ENCODE data around the gene PCNT. TPM values are rescaled to one million over a fixed set of nuclear protein-coding genes. Genes with fewer than 3 reads are reported as not detected.

Gene PCNT
- total RNA-seq, 4 donors from 2014 or later, result 20.6 to 43.0 (median 25.5) TPM

GRCh38 chr21:46459356-46460112 is 135.6 kb downstream of the PCNT start:
- no peak for TF ChIP-seq CTCF (IDR thresholded peaks at IDR 0.05; ENCODE audit: low read depth)

- TF ChIP-seq CTCF (IDR thresholded peaks at IDR 0.05; ENCODE audit: low read depth), result no peak
These were observed 138.0 kb downstream of the PCNT start for GRCh38 chr21:46461909-46462308.

- no peak for TF ChIP-seq CTCF (IDR thresholded peaks at IDR 0.05; ENCODE audit: low read depth)
These were observed 141.7 kb downstream of the PCNT start for GRCh38 chr21:46465651-46466050.

DNA sequence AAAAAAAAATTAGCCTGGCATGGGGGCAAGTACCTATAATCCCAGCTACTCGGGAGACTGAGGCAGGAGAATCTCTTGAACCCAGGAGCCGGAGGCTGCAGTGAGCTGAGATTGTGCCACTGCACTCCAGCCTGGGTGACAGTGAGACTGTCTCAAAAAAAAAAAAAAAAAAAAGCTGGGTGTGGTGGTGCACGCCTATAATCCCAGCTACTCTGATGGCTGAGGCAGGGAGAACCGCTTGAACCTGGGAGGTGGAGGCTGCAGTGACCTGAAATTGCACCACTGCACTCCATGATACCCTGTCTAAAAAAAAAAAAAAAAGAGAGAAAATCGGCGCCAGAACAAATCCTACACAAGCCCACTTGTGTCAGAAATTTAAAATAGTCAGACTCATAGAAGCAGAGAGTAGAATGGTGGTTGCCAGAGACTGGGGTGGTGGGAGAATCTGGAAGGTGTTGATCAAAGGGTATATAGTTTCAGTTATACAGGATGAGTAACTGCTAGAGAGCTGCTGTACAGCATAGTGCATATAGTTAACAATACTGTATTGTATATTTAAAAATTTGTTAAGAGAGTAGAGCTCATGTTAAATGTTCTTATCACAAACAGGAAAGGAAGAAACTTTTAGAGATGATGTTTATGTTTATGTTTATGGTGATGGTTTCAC is 144.3 kb downstream of the PCNT start:
- no peak for TF ChIP-seq CTCF (IDR thresholded peaks at IDR 0.05; ENCODE audit: low read depth)

GRCh38 chr21:46469275-46469674 is 145.3 kb downstream of the PCNT start:
- no peak for TF ChIP-seq CTCF (IDR thresholded peaks at IDR 0.05; ENCODE audit: low read depth)

DNA sequence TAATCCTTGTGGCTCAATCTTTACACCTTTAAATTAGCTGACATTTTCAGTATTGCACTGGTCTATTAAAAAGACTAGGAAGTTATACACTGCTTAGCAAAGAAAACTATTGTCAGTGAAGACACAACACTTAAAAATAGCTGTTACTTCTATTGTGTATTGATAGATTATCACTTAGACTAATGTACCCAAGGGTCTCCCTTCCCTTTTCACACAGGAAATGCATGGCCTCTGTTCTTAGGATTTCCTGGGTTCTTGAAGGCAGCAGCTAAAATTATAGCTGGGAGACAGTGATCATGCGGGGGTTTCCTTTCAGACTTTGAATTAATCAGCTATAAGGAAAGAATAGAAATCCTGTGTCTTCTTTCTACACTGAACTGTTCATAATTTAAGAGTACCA is 147.6 kb downstream of the PCNT start:
- TF ChIP-seq CTCF (IDR thresholded peaks at IDR 0.05; ENCODE audit: low read depth), result no peak

DNA sequence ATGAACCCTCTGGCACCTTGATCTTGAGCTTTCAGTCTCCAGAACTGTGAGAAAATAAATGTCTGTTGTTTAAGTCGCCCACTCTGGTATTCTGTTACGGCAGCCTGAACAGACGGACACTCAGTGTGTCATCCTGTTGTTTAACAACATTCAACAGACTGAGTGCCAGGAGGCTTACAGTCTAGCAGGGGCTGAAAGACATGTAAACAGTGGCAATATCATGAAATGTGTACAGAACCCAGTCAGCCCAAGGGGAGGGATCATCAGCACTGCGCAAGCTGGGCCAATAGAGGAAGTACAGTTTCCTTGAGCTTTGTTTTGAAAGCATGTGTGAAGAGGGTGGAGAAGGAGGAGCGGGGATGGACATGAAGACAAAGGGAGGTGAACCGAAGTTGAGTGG is 148.3 kb downstream of the PCNT start:
- TF ChIP-seq CTCF (IDR thresholded peaks at IDR 0.05; ENCODE audit: low read depth), result no peak
